Measurements from ENCODE around the gene SETD2. TPM values are rescaled to one million over a fixed set of nuclear protein-coding genes. Genes with fewer than 3 reads are reported as not detected.
A peak's percentile ranks its signal among the peaks of the same experiment; 100 is the strongest.

The SETD2 gene
- total RNA-seq, 4 donors from 2014 or later, result 42.9 to 59.6 (median 47.7) TPM

DNA sequence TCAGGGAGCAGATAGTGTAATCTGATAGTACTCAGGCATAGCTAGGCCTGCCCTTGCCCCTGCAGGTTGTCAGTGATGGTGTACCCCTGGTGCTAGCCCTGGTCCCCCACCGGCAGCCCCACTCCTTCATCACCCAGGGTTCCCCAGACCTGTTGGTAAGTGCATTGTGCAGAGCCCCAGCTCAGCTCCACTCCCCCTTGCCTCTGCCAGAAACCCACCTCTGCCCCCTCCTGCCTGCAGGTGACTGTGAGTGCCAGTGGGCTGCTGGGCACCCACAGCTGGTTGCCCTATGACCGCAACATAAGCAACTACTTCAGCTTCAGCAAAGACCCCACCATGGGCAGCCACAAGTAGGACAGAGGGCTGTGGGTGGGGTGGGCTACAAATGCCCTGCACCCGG, 156.9 kb downstream of the SETD2 start:
- no peak for TF ChIP-seq POLR2A (IDR thresholded peaks at IDR 0.05)
- TF ChIP-seq, protein P1, sequence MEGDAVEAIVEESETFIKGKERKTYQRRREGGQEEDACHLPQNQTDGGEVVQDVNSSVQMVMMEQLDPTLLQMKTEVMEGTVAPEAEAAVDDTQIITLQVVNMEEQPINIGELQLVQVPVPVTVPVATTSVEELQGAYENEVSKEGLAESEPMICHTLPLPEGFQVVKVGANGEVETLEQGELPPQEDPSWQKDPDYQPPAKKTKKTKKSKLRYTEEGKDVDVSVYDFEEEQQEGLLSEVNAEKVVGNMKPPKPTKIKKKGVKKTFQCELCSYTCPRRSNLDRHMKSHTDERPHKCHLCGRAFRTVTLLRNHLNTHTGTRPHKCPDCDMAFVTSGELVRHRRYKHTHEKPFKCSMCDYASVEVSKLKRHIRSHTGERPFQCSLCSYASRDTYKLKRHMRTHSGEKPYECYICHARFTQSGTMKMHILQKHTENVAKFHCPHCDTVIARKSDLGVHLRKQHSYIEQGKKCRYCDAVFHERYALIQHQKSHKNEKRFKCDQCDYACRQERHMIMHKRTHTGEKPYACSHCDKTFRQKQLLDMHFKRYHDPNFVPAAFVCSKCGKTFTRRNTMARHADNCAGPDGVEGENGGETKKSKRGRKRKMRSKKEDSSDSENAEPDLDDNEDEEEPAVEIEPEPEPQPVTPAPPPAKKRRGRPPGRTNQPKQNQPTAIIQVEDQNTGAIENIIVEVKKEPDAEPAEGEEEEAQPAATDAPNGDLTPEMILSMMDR (IDR thresholded peaks at IDR 0.05), result no peak
- DNase-seq (ENCODE audit: low spot score in 2 of 2), result peak in 1 of 2 donors; percentile 82
- H3K4me3 ChIP-seq (ENCODE audit: low read depth, poor library complexity, severe bottlenecking), result no peak overlapping the region
- intact Hi-C loops (cut with DNase I; ENCODE audit: low total_unique reads), result no loop called here
- 78 to 81% methylated on average over 3 of the region's 3 CpGs for WGBS, 2 donors

DNA sequence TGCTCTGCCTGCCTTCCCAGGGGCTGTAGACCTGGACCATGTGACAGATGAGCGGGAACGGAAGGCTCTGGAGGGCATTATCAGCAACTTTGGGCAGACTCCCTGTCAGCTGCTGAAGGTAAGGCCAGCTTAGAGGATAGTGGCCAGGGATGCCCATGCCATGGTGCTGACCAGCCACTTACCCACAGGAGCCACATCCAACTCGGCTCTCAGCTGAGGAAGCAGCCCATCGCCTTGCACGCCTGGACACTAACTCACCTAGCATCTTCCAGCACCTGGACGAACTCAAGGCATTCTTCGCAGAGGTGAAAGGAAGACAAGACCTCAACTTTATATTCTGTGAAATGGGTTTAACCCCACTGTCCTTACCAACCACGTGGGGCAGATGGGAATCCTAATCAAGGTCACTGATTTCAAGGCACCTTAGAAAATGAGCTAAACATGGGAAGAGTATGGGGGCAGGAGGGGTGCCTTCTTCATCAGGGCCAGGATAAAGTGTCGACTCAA, 157.7 kb downstream of the SETD2 start:
- WGBS, 2 donors, result 86% methylated on average over 9 of the region's 9 CpGs
- intact Hi-C loops (cut with DNase I; ENCODE audit: low total_unique reads), result no loop called here

GRCh38 chr3:47005212-47006144, 158.4 kb downstream of the SETD2 start:
- 79% methylated on average over 30 to 31 of the region's 32 CpGs for WGBS, 2 donors
- intact Hi-C loops (cut with DNase I; ENCODE audit: low total_unique reads), result no loop called here
- no peak for TF ChIP-seq POLR2A (IDR thresholded peaks at IDR 0.05)
- TF ChIP-seq, protein P1 (IDR thresholded peaks at IDR 0.05), result no peak
- DNase-seq (ENCODE audit: low spot score in 2 of 2), result peak in 1 of 2 donors; percentile 85
- H3K4me3 ChIP-seq (ENCODE audit: low read depth, poor library complexity, severe bottlenecking), result no peak overlapping the region

More for the DNA sequence above, 157.7 kb downstream of the SETD2 start:
- DNase-seq (ENCODE audit: low spot score in 2 of 2), result no peak
- no peak for TF ChIP-seq POLR2A (IDR thresholded peaks at IDR 0.05)
- H3K4me3 ChIP-seq (ENCODE audit: low read depth, poor library complexity, severe bottlenecking), result no peak overlapping the region

- DNase-seq (ENCODE audit: low spot score in 2 of 2), result peak in 1 of 2 donors; percentile 84
- 89 to 93% methylated on average over 13 to 16 of the region's 17 CpGs for WGBS, 2 donors
- TF ChIP-seq, protein P1 (IDR thresholded peaks at IDR 0.05), result no peak
- TF ChIP-seq POLR2A (IDR thresholded peaks at IDR 0.05), result no peak
- H3K4me3 ChIP-seq (ENCODE audit: low read depth, poor library complexity, severe bottlenecking), result no peak overlapping the region
- intact Hi-C loops (cut with DNase I; ENCODE audit: low total_unique reads), result loop anchor here (5.0 kb wide), 1 partner anchor 77 kb away; no protein-coding TSS in a partner anchor
Observed at GRCh38 chr3:47004369-47005211, 159.3 kb downstream of the SETD2 start.

- WGBS, 2 donors, result 94 to 97% methylated on average over 27 of the region's 27 CpGs
- no peak for TF ChIP-seq POLR2A (IDR thresholded peaks at IDR 0.05)
- TF ChIP-seq, protein P1 (IDR thresholded peaks at IDR 0.05), result no peak
- DNase-seq (ENCODE audit: low spot score in 2 of 2), result peak in 1 of 2 donors; percentile 86
- intact Hi-C loops (cut with DNase I; ENCODE audit: low total_unique reads), result loop anchor here (5.0 kb wide), 1 partner anchor 76 kb away; no protein-coding TSS in a partner anchor
- H3K4me3 ChIP-seq (ENCODE audit: low read depth, poor library complexity, severe bottlenecking), result no peak overlapping the region
Observed at GRCh38 chr3:47003461-47004368, 160.2 kb downstream of the SETD2 start.

Measured in lower leg skin (tissue), 4 donors.